Measurements from ENCODE around the gene KCNJ15.

- TF ChIP-seq POLR2AphosphoS5 (IDR thresholded peaks at IDR 0.05; ENCODE audit: low read depth, low read length): no peak
- no peak for TF ChIP-seq TAF1 (IDR thresholded peaks at IDR 0.05; ENCODE audit: low read depth, low read length)
- TF ChIP-seq POLR2A (IDR thresholded peaks at IDR 0.05; ENCODE audit: low read depth, low read length): no peak
These were observed 12.9 kb upstream of the KCNJ15 start for GRCh38 chr21:38243732-38244406.

Data from GM12891 (cell line).